Stimulated activated naive CD4-positive, alpha-beta T cell (primary cell): ENCODE data around the gene PAX5.

Experiments
- DNase-seq, 6 experiments: peaks; one replicate each; lab custom pipeline; 2025; lab: John Stamatoyannopoulos, UW

The PAX5 gene

DNA sequence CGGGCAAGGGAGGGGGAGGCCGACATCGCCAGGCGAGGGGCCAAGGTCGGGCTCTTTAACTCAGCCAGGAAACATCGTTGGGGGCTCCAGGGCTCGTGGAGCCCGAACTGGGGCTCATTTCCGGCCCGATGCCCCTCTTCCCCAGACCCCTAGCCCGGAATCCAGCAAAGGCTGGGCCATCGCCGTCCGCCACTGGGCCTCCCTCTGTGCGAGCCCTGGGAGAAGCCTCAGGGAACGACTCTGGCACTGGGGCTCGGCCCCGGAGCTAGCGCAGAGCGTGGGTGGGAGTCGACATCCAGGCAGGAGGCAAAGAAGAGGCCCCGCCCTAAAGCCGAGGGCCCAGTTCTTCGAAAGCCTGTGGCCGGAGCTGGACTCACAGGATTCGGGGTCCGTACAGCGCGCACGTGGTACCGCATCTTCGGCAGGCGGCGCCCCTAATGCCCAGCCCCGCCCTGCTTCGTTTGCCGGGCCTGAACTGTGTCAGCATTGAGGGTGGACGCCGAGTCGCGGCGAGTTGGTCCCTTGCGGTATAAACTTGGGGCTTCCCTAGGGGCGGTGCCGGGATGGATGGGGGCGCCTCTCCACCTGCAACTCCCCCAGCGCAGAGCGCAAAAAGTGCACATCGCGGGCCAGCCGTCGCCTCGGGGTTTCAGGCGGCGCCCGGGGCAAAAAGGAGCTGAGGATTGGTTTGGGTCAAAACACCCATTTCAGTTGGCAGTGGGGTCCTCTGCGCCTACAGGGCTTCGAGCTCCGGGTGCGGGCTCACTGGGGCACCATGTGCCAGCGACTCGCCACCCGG lies 3.6 kb upstream of the PAX5 start:
- no peak for DNase-seq

- DNase-seq = peak in 4 of 6 experiments; percentile 26 to 68 (median 46)
These were observed 2.9 kb upstream of the PAX5 start for GRCh38 chr9:37036776-37037502.

DNA sequence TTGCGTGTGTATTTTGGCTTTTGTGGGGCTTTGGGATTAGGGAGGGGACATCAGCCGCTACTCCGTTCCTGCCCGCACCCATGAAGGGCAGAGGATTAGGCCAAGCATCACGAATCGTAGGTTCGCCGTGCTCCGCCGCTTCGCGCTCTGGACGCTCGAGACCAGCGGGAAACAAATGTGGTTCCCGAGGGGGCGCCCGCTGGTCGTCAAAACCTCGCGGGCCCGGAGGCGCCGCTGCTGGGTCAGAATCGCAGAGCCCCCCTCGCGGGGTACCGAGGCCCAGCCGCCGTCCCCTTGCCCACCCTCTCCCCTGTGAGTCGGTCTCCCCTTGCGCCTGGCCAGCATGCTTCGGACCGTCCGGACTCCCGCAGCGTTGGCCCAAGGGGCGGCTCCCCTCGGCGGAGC lies 2.3 kb upstream of the PAX5 start:
- DNase-seq = peak in 1 of 6 experiments; percentile 24

DNA sequence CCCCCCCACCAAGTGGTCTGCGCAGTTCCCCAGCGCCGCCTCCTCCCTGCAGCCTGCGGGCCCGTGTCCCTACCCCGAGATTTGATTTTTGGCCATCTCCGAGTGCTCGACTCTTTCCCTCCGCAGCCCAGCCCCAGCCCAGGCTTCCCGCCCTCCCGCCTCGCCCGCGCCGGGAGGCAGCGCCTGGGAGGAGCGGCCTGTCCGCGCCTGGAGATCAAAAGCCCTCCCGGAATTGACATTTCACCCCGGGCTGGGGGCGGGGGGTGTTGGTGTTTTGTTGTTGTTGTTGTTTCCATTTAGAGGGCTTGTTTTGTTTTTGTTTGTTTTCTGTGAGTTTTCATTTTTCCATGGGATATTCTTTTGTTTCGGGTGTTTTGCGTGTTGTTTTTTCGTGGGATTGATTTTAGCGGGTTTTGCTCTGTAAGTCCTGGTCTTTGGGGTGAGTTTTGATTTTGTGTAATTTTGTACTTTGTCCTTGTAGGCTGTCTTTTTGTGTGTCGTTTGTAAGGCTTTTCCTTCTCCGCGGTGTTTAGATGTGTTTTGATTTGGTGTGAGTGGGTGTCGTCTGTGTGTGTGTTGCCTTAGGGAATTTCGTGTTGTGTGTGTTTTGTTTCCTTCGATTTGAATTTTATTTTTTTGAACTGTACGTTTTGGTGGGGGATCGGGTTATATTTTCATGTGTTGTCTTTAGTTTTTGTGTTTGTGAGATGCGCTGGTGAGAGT lies 1.7 kb upstream of the PAX5 start:
- peak in 3 of 6 experiments; percentile 5 to 24 (median 12) for DNase-seq

DNA sequence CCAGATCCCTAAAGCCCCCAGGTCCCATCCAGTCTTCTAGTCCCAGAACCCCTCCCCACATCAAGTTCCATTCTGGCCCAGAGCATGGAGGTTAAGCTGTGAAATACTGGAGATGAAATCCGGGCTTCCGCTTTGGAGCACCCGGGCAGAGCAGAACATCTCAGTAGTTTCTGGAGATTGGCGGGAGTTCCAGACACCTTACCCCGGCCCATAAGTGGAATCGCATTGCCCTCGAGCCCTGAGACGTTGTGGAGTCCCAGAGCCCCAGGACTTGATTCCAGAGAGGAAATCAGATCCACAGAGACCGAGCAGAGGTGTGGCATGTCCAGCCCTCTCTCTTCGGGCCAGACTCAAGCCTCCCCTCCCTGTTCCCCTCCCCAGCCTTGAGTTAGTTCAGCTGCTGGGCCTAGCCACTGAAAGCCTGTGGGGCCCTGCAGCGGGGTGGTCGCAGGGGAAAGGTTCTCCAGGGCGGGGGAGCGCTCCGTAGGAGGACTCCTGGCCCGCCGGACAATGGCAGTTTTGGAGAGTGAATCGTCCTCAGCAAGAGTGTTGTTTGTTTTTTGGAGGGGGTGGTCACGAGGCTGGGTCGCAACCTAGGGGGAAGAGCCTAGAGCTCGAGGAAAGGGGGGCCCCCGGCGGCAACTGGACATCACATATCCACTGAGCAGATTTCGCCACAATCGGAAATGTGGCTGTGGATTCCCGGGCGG lies 1.0 kb upstream of the PAX5 start:
- DNase-seq = peak in 1 of 6 experiments; percentile 35

- DNase-seq = peak in 3 of 6 experiments; percentile 17 to 35 (median 22)
These were observed 353 bp upstream of the PAX5 start for GRCh38 chr9:37034305-37034937.

- no peak for DNase-seq
These were observed 927 bp downstream of the PAX5 start for GRCh38 chr9:37033141-37033540.

DNA sequence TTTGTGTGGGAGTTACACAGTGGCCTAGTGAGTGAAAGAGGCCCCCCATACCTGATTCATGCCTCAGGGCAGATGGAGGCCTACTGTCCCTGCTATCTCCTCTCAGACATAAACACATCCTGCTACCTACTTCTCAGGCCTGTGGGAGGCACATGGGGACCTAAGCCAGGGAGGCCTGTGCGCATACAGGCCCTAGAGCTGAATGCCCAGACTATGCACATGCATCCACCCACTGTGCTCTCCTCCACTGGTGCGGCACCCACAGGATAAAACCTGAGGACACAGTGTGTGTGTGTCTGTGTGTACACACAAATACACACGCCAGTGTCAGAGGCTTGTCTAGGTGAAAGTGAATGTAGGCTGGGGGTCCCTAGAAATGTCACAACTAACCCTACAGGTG lies 1.4 kb downstream of the PAX5 start:
- DNase-seq = no peak

- no peak for DNase-seq
These were observed 2.2 kb downstream of the PAX5 start for GRCh38 chr9:37031902-37032301.

DNA sequence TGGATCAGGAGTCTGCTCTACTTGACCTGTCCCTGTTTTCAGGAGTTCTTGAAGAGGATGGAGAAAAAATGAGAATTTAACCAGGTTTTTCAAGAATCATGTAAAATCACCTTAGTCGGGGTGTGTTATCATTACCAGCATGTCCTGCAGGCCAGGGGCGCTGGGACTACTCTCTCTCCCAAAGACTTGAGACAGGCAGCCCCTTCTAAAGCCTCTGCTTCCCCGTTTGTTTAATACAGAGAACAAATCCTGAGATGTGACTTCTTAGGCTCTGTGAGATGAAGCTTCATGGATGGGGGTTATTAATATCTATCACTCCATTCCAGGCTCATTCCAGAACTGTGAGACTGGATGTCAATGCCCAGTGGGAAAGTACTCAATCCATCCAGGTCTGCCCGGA lies 3.0 kb downstream of the PAX5 start:
- DNase-seq = no peak

GRCh38 chr9:37030611-37030939 lies 3.5 kb downstream of the PAX5 start:
- no peak for DNase-seq

- DNase-seq = no peak
These were observed 4.1 kb downstream of the PAX5 start for GRCh38 chr9:37029776-37030610.

DNA sequence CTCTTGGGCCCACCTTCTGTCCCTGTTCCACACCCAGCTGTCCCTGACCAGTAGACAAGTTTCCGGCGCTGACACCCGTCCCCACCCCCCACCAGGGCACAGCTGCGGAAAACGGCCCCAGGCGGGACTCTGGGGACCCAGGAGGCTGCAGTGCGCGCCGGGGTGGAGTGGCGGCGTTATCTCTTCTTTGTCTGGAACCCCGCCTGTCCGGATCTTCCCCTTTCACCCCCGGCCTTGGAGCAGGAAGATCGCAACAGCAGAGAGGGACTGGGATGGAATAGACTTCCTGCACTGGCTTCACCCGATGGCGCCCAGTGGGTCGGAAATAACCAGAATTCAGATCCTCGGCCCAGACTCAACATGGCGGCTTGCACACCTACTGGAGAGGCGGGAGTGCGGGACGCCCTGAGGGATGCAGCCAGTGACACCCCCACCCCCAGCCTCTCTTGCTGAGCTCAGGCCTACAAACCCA lies 4.7 kb downstream of the PAX5 start:
- peak in 1 of 6 experiments; percentile 10 for DNase-seq

- DNase-seq = peak in 1 of 6 experiments; percentile 9
These were observed 5.5 kb downstream of the PAX5 start for GRCh38 chr9:37028420-37029031.

DNA sequence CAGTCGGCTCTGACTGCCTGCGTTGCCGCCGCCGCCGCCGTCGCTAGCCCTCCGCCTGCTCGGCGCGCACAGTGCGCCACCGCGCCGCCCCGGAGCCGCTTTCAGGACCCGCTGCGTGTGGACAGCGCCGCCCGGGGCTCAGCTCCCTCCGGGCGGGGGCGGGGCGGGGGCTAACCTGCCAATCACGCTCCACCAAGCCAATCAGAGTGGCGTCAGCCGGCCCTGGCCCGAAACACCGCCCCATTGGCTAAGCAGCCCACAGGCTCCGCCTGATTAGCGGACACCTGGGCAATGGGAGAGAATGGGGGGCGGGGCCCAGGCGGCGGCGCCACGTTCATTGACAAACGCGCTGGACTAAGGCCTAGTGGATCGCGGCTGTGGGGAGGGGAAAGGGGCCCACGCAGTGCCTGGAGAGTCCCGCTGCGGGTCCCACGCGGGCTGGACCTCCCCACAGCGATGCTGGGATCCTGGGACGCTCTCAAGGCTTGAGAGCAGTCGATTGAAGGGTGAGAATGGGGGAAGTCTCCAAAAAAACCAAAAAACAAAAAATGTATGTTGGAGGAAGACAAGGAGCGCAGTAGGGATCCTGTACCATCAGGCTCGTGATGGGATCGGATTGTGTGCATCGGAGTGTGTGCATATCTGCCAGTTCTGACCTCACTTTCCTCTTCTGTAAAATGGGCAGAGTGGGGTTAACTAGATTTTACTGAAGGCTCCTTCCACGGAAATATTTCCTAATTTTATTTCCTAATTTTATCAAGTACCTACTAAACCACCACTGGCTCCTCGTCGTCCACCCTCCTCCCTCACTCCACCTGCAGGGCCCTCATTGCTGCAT lies 6.3 kb downstream of the PAX5 start:
- DNase-seq = peak; percentile 60 to 81 (median 77)

GRCh38 chr9:37026931-37027581 lies 7.0 kb downstream of the PAX5 start:
- DNase-seq = no peak

- DNase-seq = no peak
These were observed 7.7 kb downstream of the PAX5 start for GRCh38 chr9:37026113-37026930.

GRCh38 chr9:37025823-37026112 lies 8.3 kb downstream of the PAX5 start:
- no peak for DNase-seq
